ENCODE results near the gene PICALM. TPM values are rescaled to one million over a fixed set of nuclear protein-coding genes. Genes with fewer than 3 reads are reported as not detected.
A peak's percentile ranks its signal among the peaks of the same experiment; 100 is the strongest.
"Not testable (repeated sequence)": the region's sequence is repeated elsewhere in the genome, so short reads cannot be mapped to it uniquely, and the experiment has no call there.

Gene PICALM
- total and polyA plus RNA-seq, 9 of the 15 experiments (the other 6 are each of a cell fraction or from before 2014, with no cell fraction given) = 41.3 to 990 (median 309) TPM

DNA sequence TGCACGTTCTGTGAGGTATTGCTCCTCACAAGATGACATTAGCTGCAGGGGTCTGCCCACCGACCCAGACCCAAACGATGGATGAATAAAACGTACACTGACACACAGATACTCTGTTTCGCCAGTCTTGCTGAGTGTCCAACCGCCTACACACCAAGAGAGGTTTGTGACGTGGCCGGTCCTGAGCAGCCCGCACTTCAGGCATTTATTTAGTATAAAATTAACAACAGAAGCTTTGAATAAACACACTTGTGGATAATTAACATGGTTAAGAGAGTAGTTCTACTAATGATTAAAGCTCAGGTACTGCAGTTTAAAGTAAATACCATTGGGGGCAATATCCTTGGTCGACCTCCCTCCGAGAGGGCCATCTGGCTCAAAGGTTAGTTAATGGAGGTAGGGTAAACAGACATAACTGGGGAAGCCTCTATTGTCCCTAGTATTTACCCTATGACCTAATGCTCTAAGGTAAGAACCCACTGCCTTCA, 138.0 kb downstream of the PICALM start (continued):
- TF ChIP-seq RFX5 (IDR thresholded peaks at IDR 0.05; ENCODE audit: low read depth, low read length) = no peak

DNA sequence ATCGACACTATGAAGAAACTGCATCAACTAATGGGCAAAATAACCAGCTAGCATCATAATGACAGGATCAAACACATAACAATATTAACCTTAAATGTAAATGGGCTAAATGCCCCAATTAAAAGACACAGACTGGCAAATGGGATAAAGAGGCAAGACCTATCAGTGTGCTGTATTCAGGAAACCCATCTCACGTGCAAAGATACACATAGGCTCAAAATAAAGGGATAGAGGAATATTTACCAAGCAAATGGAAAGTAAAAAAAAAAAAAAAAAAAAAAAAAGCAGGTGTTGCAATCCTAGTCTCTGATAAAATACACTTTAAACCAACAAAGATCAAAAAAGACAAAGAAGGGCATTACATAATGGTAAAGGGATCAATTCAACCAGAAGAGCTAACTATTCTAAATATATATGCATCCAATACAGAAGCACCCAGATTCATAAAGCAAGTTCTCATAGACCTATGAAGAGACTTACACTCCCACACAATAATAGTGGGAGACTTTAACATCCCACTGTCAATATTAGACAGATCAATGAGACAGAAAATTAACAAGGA, 142.2 kb downstream of the PICALM start:
- 0% methylated on average over 2 of the region's 2 CpGs for WGBS (ENCODE audit: insufficient coverage, low coverage, missing lambda C conversion rate)
- ATAC-seq; CTCF ChIA-PET (ENCODE audit: low intra/inter-chr PET ratio); DNase-seq (ENCODE audit: extremely low read depth in 1 of 4, low spot score in 3 of 4); H2AFZ ChIP-seq (ENCODE audit: low read depth, low read length); H3K9me3 ChIP-seq (replicated peaks; ENCODE audit: control insufficient read depth, insufficient read depth, low read depth, low read length); H3K27ac ChIP-seq (ENCODE audit: extremely low read depth, low read depth, low read length); H3K36me3 ChIP-seq (ENCODE audit: control insufficient read depth, insufficient read depth, low read length); H3K4me3 ChIP-seq; H3K9ac ChIP-seq (ENCODE audit: insufficient read depth in 1 of 2, low read depth in 2 of 2, low read length in 2 of 2); H4K20me1 ChIP-seq (replicated peaks; ENCODE audit: control insufficient read depth, insufficient read depth, low read length); BruUV-seq (replicated peaks); H3K9me1 ChIP-seq (ENCODE audit: control insufficient read depth, insufficient read depth, low read length); H3K79me2 ChIP-seq (ENCODE audit: control insufficient read depth, insufficient read depth, low read length); FAIRE-seq; intact Hi-C loops (cut with micrococcal nuclease); in situ Hi-C loops (cut with MboI); H3K4me1 ChIP-seq (replicated peaks in 1 of 2; ENCODE audit: control insufficient read depth in 2 of 2, insufficient read depth in 2 of 2, low read length in 2 of 2); H3K4me2 ChIP-seq (ENCODE audit: insufficient read depth, low read length): not testable (repeated sequence)
- TF ChIP-seq ZNF507 (tag; conservative IDR thresholded peaks at IDR 0.05) = peak; percentile 47
- H3K27me3 ChIP-seq (ENCODE audit: control insufficient read depth in 2 of 2, insufficient read depth in 2 of 2, low read length in 2 of 2) = peaks cover 8 to 13% of the 10 kb centered on the region in 2 experiments; a peak in 3 of 5 replicates
- POLR2A ChIA-PET = interaction anchor here (0.9 to 1.3 kb wide), 2 partner anchors 7 to 13 kb away, joined by 3 read pairs; no protein-coding TSS in a partner anchor

DNA sequence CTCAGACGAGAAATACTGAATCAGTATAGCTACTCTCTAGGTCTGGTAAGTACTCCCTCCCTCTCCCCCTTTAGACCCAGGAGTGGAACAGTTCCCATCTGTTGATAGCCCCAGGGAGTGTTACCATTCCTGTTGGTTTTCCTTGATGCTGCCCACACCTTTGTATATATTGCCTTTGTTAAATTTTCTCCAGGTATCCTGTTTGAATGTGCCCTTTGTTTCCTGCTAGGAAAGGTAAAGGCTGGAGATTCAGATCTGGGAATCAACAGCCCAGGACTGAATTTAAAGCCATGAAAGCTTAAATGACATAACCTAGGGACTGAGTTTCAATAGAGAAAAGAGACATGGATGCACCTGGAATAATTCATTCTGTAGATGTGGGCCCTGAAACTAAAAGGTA, 145.4 kb downstream of the PICALM start:
- H3K4me2 ChIP-seq (ENCODE audit: insufficient read depth, low read length) = no peak overlapping the region
- intact Hi-C loops (cut with micrococcal nuclease) (no loop called here), in situ Hi-C loops (cut with MboI) (no loop called here)
- no peaks in the 10 kb centered on the region for H4K20me1 ChIP-seq (replicated peaks; ENCODE audit: control insufficient read depth, insufficient read depth, low read length)
- FAIRE-seq (no peak), DNase-seq (ENCODE audit: extremely low read depth in 1 of 4, low spot score in 3 of 4) (no peak), ATAC-seq (no peak)
- no peaks in the 10 kb centered on the region for H3K9me3 ChIP-seq (replicated peaks; ENCODE audit: control insufficient read depth, insufficient read depth, low read depth, low read length)
- no peak overlapping the region for H3K9ac ChIP-seq (ENCODE audit: insufficient read depth in 1 of 2, low read depth in 2 of 2, low read length in 2 of 2)
- no peak overlapping the region for H3K4me3 ChIP-seq
- POLR2A ChIA-PET = interaction anchor here (1.2 to 1.3 kb wide), 2 partner anchors 11 to 15 kb away, joined by 3 read pairs; no protein-coding TSS in a partner anchor
- no TSS peak for BruUV-seq (replicated peaks)
- no peaks in the 10 kb centered on the region for H3K79me2 ChIP-seq (ENCODE audit: control insufficient read depth, insufficient read depth, low read length)
- no peaks in the 10 kb centered on the region for H3K9me1 ChIP-seq (ENCODE audit: control insufficient read depth, insufficient read depth, low read length)
- H2AFZ ChIP-seq (ENCODE audit: low read depth, low read length) = no peak overlapping the region
- no peak overlapping the region for H3K27ac ChIP-seq (ENCODE audit: extremely low read depth, low read depth, low read length)
- peaks cover 13 to 23% of the 10 kb centered on the region in 2 experiments; a peak in 3 of 5 replicates for H3K27me3 ChIP-seq (ENCODE audit: control insufficient read depth in 2 of 2, insufficient read depth in 2 of 2, low read length in 2 of 2)
- CTCF ChIA-PET (ENCODE audit: low intra/inter-chr PET ratio) = no interaction called here
- no peaks in the 10 kb centered on the region for H3K36me3 ChIP-seq (ENCODE audit: control insufficient read depth, insufficient read depth, low read length)
- no peaks in the 10 kb centered on the region for H3K4me1 ChIP-seq (replicated peaks in 1 of 2; ENCODE audit: control insufficient read depth in 2 of 2, insufficient read depth in 2 of 2, low read length in 2 of 2)
- WGBS (ENCODE audit: insufficient coverage, low coverage, missing lambda C conversion rate) = 0% methylated on average over 1 of the region's 1 CpG
- TF ChIP-seq ZKSCAN1 (IDR thresholded peaks at IDR 0.05; ENCODE audit: low read depth, low read length) (no peak), ZFP1 (CRISPR knock-in tag; IDR thresholded peaks at IDR 0.05) (no peak), SMARCE1 (IDR thresholded peaks at IDR 0.05) (no peak), DMBX1 (CRISPR knock-in tag; IDR thresholded peaks at IDR 0.05; ENCODE audit: borderline replicate concordance) (no peak), LEF1 (IDR thresholded peaks at IDR 0.05) (no peak), SIN3B (IDR thresholded peaks at IDR 0.05; ENCODE audit: low read depth) (no peak)
- TF ChIP-seq, protein P1, sequence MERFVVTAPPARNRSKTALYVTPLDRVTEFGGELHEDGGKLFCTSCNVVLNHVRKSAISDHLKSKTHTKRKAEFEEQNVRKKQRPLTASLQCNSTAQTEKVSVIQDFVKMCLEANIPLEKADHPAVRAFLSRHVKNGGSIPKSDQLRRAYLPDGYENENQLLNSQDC (CRISPR knock-in tag; IDR thresholded peaks at IDR 0.05) = no peak
- TF ChIP-seq, protein P2, sequence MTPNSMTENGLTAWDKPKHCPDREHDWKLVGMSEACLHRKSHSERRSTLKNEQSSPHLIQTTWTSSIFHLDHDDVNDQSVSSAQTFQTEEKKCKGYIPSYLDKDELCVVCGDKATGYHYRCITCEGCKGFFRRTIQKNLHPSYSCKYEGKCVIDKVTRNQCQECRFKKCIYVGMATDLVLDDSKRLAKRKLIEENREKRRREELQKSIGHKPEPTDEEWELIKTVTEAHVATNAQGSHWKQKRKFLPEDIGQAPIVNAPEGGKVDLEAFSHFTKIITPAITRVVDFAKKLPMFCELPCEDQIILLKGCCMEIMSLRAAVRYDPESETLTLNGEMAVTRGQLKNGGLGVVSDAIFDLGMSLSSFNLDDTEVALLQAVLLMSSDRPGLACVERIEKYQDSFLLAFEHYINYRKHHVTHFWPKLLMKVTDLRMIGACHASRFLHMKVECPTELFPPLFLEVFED (CRISPR knock-in tag; conservative IDR thresholded peaks at IDR 0.05) = no peak
- TF ChIP-seq, protein P3, sequence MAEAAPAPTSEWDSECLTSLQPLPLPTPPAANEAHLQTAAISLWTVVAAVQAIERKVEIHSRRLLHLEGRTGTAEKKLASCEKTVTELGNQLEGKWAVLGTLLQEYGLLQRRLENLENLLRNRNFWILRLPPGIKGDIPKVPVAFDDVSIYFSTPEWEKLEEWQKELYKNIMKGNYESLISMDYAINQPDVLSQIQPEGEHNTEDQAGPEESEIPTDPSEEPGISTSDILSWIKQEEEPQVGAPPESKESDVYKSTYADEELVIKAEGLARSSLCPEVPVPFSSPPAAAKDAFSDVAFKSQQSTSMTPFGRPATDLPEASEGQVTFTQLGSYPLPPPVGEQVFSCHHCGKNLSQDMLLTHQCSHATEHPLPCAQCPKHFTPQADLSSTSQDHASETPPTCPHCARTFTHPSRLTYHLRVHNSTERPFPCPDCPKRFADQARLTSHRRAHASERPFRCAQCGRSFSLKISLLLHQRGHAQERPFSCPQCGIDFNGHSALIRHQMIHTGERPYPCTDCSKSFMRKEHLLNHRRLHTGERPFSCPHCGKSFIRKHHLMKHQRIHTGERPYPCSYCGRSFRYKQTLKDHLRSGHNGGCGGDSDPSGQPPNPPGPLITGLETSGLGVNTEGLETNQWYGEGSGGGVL (CRISPR knock-in tag; IDR thresholded peaks at IDR 0.05) = no peak

Data from K562 (cell line).